ENCODE data around the gene RTN1. TPM values are rescaled to one million over a fixed set of nuclear protein-coding genes. Genes with fewer than 3 reads are reported as not detected.

The RTN1 gene
- polyA plus RNA-seq, 1 of the 3 experiments (the other 2 are of a cell fraction): 1.6 TPM

- no peak for DNase-seq
- Histone ChIP-seq H3K27ac (ENCODE audit: low read depth in 2 of 2, low read length in 1 of 2) (no peak overlapping the region), H3K4me2 (no peak overlapping the region), H3K79me2 (ENCODE audit: insufficient read depth) (no peaks in the 10 kb centered on the region), H3K36me3 (replicated peaks in 1 of 2; ENCODE audit: control insufficient read depth in 1 of 2, insufficient read depth in 2 of 2, low read length in 1 of 2) (no peaks in the 10 kb centered on the region), H3K4me3 (ENCODE audit: low read depth in 2 of 2, low read length in 1 of 2) (no peak overlapping the region), H2AFZ (ENCODE audit: low read depth) (no peak overlapping the region), H3K9me2 (no peaks in the 10 kb centered on the region), H3K4me1 (ENCODE audit: control insufficient read depth in 1 of 2, insufficient read depth in 2 of 2, low read depth in 1 of 2, low read length in 1 of 2) (no peaks in the 10 kb centered on the region), H3K9me3 (no peaks in the 10 kb centered on the region), H4K20me1 (ENCODE audit: insufficient read depth) (no peaks in the 10 kb centered on the region), H3K27me3 (ENCODE audit: insufficient read depth) (no peaks in the 10 kb centered on the region), H3K9ac (no peak overlapping the region), H3F3A (replicated peaks; ENCODE audit: insufficient read depth) (no peaks in the 10 kb centered on the region)
- CTCF ChIA-PET: interaction anchor here (0.6 to 1.2 kb wide), 3 partner anchors 12 to 31 kb away, joined by 3 to 4 read pairs (median 3); no protein-coding TSS in a partner anchor
- POLR2A ChIA-PET: no interaction called here
- TF ChIP-seq SIN3A (IDR thresholded peaks at IDR 0.05; ENCODE audit: borderline replicate concordance, low read depth, low read length) (no peak), IRF3 (IDR thresholded peaks at IDR 0.05; ENCODE audit: low read depth, low read length) (no peak), GATA2 (CRISPR knock-in tag; IDR thresholded peaks at IDR 0.05) (no peak)
These were observed 84.9 kb downstream of the RTN1 start for GRCh38 chr14:59785629-59786028.

- no peak for DNase-seq
- CTCF ChIA-PET: interaction anchor here (1.6 kb wide), 1 partner anchor 115 kb away, joined by 4 read pairs; no protein-coding TSS in a partner anchor
- WGBS (ENCODE audit: low lambda C conversion rate): 30% methylated on average over 2 of the region's 2 CpGs
These were observed 87.8 kb downstream of the RTN1 start for GRCh38 chr14:59782760-59783159.

More at GRCh38 chr14:59782760-59783159, 87.8 kb downstream of the RTN1 start:
- Histone ChIP-seq H3K9ac (no peak overlapping the region), H4K20me1 (ENCODE audit: insufficient read depth) (no peaks in the 10 kb centered on the region), H2AFZ (ENCODE audit: low read depth) (no peak overlapping the region), H3K9me2 (no peaks in the 10 kb centered on the region), H3K4me1 (ENCODE audit: control insufficient read depth in 1 of 2, insufficient read depth in 2 of 2, low read depth in 1 of 2, low read length in 1 of 2) (no peaks in the 10 kb centered on the region), H3K36me3 (replicated peaks in 1 of 2; ENCODE audit: control insufficient read depth in 1 of 2, insufficient read depth in 2 of 2, low read length in 1 of 2) (no peaks in the 10 kb centered on the region), H3K9me3 (no peaks in the 10 kb centered on the region), H3K4me3 (ENCODE audit: low read depth in 2 of 2, low read length in 1 of 2) (no peak overlapping the region), H3K79me2 (ENCODE audit: insufficient read depth) (no peaks in the 10 kb centered on the region), H3K27me3 (ENCODE audit: insufficient read depth) (no peaks in the 10 kb centered on the region), H3F3A (replicated peaks; ENCODE audit: insufficient read depth) (no peaks in the 10 kb centered on the region), H3K4me2 (no peak overlapping the region), H3K27ac (ENCODE audit: low read depth in 2 of 2, low read length in 1 of 2) (no peak overlapping the region)
- POLR2A ChIA-PET: no interaction called here
- TF ChIP-seq JUND (IDR thresholded peaks at IDR 0.05) (no peak), TAF1 (IDR thresholded peaks at IDR 0.05; ENCODE audit: borderline replicate concordance, low read depth, low read length) (no peak), FOXM1 (IDR thresholded peaks at IDR 0.05; ENCODE audit: low read depth) (no peak), FOXJ3 (CRISPR knock-in tag; IDR thresholded peaks at IDR 0.05) (no peak), EP300 (IDR thresholded peaks at IDR 0.05; ENCODE audit: borderline replicate concordance in 1 of 2, low read depth in 1 of 2, low read length in 1 of 2) (no peak), FOSL2 (IDR thresholded peaks at IDR 0.05; ENCODE audit: borderline replicate concordance, low read depth) (no peak), GABPA (IDR thresholded peaks at IDR 0.05; ENCODE audit: low read depth) (no peak), RCOR1 (IDR thresholded peaks at IDR 0.05; ENCODE audit: low read length) (no peak), MEF2A (IDR thresholded peaks at IDR 0.05; ENCODE audit: borderline replicate concordance, low read depth) (no peak), SIN3A (IDR thresholded peaks at IDR 0.05; ENCODE audit: borderline replicate concordance, low read depth, low read length) (no peak), ELF1 (IDR thresholded peaks at IDR 0.05) (no peak), CHD2 (IDR thresholded peaks at IDR 0.05; ENCODE audit: low read length, partially characterized antibody) (no peak), IRF3 (IDR thresholded peaks at IDR 0.05; ENCODE audit: low read depth, low read length) (no peak), EZH2phosphoT487 (IDR thresholded peaks at IDR 0.05; ENCODE audit: borderline replicate concordance, low read depth) (no peak)
- TF ChIP-seq, protein P1, sequence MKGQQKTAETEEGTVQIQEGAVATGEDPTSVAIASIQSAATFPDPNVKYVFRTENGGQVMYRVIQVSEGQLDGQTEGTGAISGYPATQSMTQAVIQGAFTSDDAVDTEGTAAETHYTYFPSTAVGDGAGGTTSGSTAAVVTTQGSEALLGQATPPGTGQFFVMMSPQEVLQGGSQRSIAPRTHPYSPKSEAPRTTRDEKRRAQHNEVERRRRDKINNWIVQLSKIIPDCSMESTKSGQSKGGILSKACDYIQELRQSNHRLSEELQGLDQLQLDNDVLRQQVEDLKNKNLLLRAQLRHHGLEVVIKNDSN (IDR thresholded peaks at IDR 0.05; ENCODE audit: borderline replicate concordance, low read depth): no peak
- TF ChIP-seq, protein P2, sequence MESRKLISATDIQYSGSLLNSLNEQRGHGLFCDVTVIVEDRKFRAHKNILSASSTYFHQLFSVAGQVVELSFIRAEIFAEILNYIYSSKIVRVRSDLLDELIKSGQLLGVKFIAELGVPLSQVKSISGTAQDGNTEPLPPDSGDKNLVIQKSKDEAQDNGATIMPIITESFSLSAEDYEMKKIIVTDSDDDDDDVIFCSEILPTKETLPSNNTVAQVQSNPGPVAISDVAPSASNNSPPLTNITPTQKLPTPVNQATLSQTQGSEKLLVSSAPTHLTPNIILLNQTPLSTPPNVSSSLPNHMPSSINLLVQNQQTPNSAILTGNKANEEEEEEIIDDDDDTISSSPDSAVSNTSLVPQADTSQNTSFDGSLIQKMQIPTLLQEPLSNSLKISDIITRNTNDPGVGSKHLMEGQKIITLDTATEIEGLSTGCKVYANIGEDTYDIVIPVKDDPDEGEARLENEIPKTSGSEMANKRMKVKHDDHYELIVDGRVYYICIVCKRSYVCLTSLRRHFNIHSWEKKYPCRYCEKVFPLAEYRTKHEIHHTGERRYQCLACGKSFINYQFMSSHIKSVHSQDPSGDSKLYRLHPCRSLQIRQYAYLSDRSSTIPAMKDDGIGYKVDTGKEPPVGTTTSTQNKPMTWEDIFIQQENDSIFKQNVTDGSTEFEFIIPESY (IDR thresholded peaks at IDR 0.05; ENCODE audit: borderline replicate concordance, low read depth): no peak
- TF ChIP-seq, protein P3, sequence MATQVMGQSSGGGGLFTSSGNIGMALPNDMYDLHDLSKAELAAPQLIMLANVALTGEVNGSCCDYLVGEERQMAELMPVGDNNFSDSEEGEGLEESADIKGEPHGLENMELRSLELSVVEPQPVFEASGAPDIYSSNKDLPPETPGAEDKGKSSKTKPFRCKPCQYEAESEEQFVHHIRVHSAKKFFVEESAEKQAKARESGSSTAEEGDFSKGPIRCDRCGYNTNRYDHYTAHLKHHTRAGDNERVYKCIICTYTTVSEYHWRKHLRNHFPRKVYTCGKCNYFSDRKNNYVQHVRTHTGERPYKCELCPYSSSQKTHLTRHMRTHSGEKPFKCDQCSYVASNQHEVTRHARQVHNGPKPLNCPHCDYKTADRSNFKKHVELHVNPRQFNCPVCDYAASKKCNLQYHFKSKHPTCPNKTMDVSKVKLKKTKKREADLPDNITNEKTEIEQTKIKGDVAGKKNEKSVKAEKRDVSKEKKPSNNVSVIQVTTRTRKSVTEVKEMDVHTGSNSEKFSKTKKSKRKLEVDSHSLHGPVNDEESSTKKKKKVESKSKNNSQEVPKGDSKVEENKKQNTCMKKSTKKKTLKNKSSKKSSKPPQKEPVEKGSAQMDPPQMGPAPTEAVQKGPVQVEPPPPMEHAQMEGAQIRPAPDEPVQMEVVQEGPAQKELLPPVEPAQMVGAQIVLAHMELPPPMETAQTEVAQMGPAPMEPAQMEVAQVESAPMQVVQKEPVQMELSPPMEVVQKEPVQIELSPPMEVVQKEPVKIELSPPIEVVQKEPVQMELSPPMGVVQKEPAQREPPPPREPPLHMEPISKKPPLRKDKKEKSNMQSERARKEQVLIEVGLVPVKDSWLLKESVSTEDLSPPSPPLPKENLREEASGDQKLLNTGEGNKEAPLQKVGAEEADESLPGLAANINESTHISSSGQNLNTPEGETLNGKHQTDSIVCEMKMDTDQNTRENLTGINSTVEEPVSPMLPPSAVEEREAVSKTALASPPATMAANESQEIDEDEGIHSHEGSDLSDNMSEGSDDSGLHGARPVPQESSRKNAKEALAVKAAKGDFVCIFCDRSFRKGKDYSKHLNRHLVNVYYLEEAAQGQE (IDR thresholded peaks at IDR 0.05; ENCODE audit: low read depth, low read length): no peak
